Adrenal gland (tissue), 12 donors: Measurements from ENCODE around the gene EFNB1. TPM values are rescaled to one million over a fixed set of nuclear protein-coding genes. Genes with fewer than 3 reads are reported as not detected.

Experiments
- DNase-seq, 7 donors: peaks; one replicate each; pipeline ENCODE4 v3.0.0-alpha.2; 2019 to 2020
- H3K27ac ChIP-seq, 5 donors: fragments of 200-600 bp; sonication (generic) in 4 of 5; 1 replicate in 3 of 5; 2 replicates in 2 of 5; pipeline versions ENCODE4 v1.5.1 to v1.8.0; 2016 to 2020; ENCODE audit warnings: mild to moderate bottlenecking in 1 of 5
- H3K27me3 ChIP-seq: fragments of 200-600 bp; 2 replicates; pipeline ENCODE4 v1.8.0; 2021
- H3K36me3 ChIP-seq, 2 donors: fragments of 200-600 bp; replicated peaks in 1 of 2; 1 replicate in 1 of 2; 2 replicates in 1 of 2; pipeline versions ENCODE4 v1.5.1 to v1.8.0; 2018 to 2022
- H3K4me1 ChIP-seq, 2 donors: fragments of 200-600 bp; replicated peaks in 1 of 2; 1 replicate in 1 of 2; 2 replicates in 1 of 2; pipeline versions ENCODE4 v1.5.1 to v1.8.0; 2018 to 2021
- H3K4me3 ChIP-seq, 4 donors: fragments of 200-600 bp; sonication (generic) in 3 of 4; one replicate each; pipeline ENCODE4 v1.5.1; 2016 to 2018
- H3K9me3 ChIP-seq, 3 donors: fragments of 200-600 bp; sonication (generic) in 1 of 3; replicated peaks in 1 of 3; 1 replicate in 2 of 3; 2 replicates in 1 of 3; pipeline versions ENCODE4 v1.5.1 to v1.8.0; 2016 to 2021
- CTCF ChIP-seq, 6 experiments: fragments of 450-650 bp in 4 of 6; fragments of 200-600 bp in 2 of 6; sonication (generic) in 1 of 6; IDR thresholded peaks; 1 replicate in 5 of 6; 2 replicates in 1 of 6; pipeline versions ENCODE4 v1.5.1 to v1.8.0; 2016 to 2021; ENCODE audit warnings: antibody characterized with exemption in 6 of 6, mild to moderate bottlenecking in 2 of 6, moderate library complexity in 1 of 6
- POLR2A ChIP-seq, 2 donors: fragments of 450-650 bp; IDR thresholded peaks; one replicate each; pipeline ENCODE4 v1.6.1; 2017; ENCODE audit warnings: antibody characterized with exemption in 2 of 2, mild to moderate bottlenecking in 2 of 2, moderate library complexity in 1 of 2
- WGBS, 4 donors: extraction: QIAGEN DNeasy Blood & Tissue Kit in 2 of 4; methylation state at CpG; one replicate each; pipeline versions ENCODE4 v1.1.5 to v1.1.7; 2013 to 2017; 5-methylcytosine and 5-hydroxymethylcytosine counted together
- intact Hi-C, 2 donors: fragments of 100-400 bp; cut with DNase I; formaldehyde crosslinking; loops; one replicate each; pipeline versions ENCODE4 v1.14.1 to v1.15.0; 2022 to 2023
- polyA plus RNA-seq, 3 donors: library from polyadenylated mRNA; stranded (reverse); fragments of 200-250 nt in 2 of 3; fragments of 350-450 nt in 1 of 3; fragmentation: Illumina TruSeq in 1 of 3; extraction: RNeasy Lipid Tissue Mini Kit (QIAGEN cat#74804) in 1 of 3; gene quantifications; one replicate each; pipeline ENCODE4 v1.2.3, GENCODE V29; 2013 to 2014
- total RNA-seq, 9 donors: library from RNA; depleted of rRNA in 4 of 9; stranded (reverse); fragments of >200 nt in 4 of 9; fragments of 120-200 nt in 1 of 9; fragmentation: NEBNext Ultra II Directional in 1 of 9; extraction: Animal tissue kit (Norgen Biotek cat#: 25700) in 1 of 9; gene quantifications; one replicate each; pipeline versions ENCODE4 v1.1.0 to v1.2.4, GENCODE V29; 2013 to 2023
- donor health status: healthy with polysubstance abuse.
- donor health status: Bipolar disorder and iron deficiency.
- donor health status: DM: yes; HTN: yes; CAD: no.
- donor health status: DM: no; HTN: no; CAD: no.
- donor health status: DM: no; HTN: no; CAD: no.
- donor health status: DM: yes; HTN: yes; CAD: no.

The EFNB1 gene
- total and polyA plus RNA-seq, 12 donors = 14.0 to 66.5 (median 40.5) TPM

- no peak overlapping the region for H3K27ac ChIP-seq
- TF ChIP-seq CTCF (IDR thresholded peaks at IDR 0.05) (no peak), POLR2A (IDR thresholded peaks at IDR 0.05) (no peak)
- no peaks in the 10 kb centered on the region for H3K4me1 ChIP-seq
- DNase-seq = peak; percentile 23 to 71 (median 60)
- WGBS, 4 donors = 39 to 53% (median 46%) methylated on average over 9 to 14 of the region's 14 CpGs
- H3K27me3 ChIP-seq = no peaks in the 10 kb centered on the region
- H3K4me3 ChIP-seq = no peak overlapping the region
- no peaks in the 10 kb centered on the region for H3K36me3 ChIP-seq
- no peaks in the 10 kb centered on the region for H3K9me3 ChIP-seq
- intact Hi-C loops = no loop called here
These were observed 38.8 kb downstream of the EFNB1 start for GRCh38 chrX:68867458-68868112.

- intact Hi-C loops = no loop called here
- Histone ChIP-seq H3K9me3 (no peaks in the 10 kb centered on the region), H3K27ac (no peak overlapping the region), H3K4me1 (no peaks in the 10 kb centered on the region), H3K4me3 (no peak overlapping the region), H3K27me3 (no peaks in the 10 kb centered on the region), H3K36me3 (no peaks in the 10 kb centered on the region)
- no peak for DNase-seq
- TF ChIP-seq CTCF (IDR thresholded peaks at IDR 0.05) (no peak), POLR2A (IDR thresholded peaks at IDR 0.05) (no peak)
- 89 to 100% (median 93%) methylated on average over 2 to 3 of the region's 3 CpGs for WGBS, 4 donors
These were observed 39.5 kb downstream of the EFNB1 start for GRCh38 chrX:68868316-68868715.

- H3K27me3 ChIP-seq = no peaks in the 10 kb centered on the region
- no peak overlapping the region for H3K27ac ChIP-seq
- H3K36me3 ChIP-seq = no peaks in the 10 kb centered on the region
- TF ChIP-seq POLR2A (IDR thresholded peaks at IDR 0.05) = no peak
- no peak for TF ChIP-seq CTCF (IDR thresholded peaks at IDR 0.05)
- no peaks in the 10 kb centered on the region for H3K4me1 ChIP-seq
- H3K9me3 ChIP-seq = no peaks in the 10 kb centered on the region
- intact Hi-C loops = no loop called here
- no peak overlapping the region for H3K4me3 ChIP-seq
- 49 to 100% (median 70%) methylated on average over 3 to 5 of the region's 5 CpGs for WGBS, 4 donors
- no peak for DNase-seq
These were observed 40.3 kb downstream of the EFNB1 start for GRCh38 chrX:68868902-68869800.

- Histone ChIP-seq H3K4me1 (no peaks in the 10 kb centered on the region), H3K36me3 (no peaks in the 10 kb centered on the region), H3K9me3 (no peaks in the 10 kb centered on the region), H3K4me3 (no peak overlapping the region), H3K27me3 (no peaks in the 10 kb centered on the region), H3K27ac (no peak overlapping the region)
- TF ChIP-seq CTCF (IDR thresholded peaks at IDR 0.05) (no peak), POLR2A (IDR thresholded peaks at IDR 0.05) (no peak)
- 82 to 100% (median 95%) methylated on average over 2 to 3 of the region's 3 CpGs for WGBS, 4 donors
- intact Hi-C loops = no loop called here
- DNase-seq = no peak
These were observed 41.5 kb downstream of the EFNB1 start for GRCh38 chrX:68870357-68870756.
